Measurements from ENCODE around the gene COL6A2. TPM values are rescaled to one million over a fixed set of nuclear protein-coding genes. Genes with fewer than 3 reads are reported as not detected.

COL6A2 gene
- total RNA-seq, 1 donor from 2014 or later = 459 TPM

- Histone ChIP-seq H3K27me3 (ENCODE audit: control insufficient read depth in 3 of 3, insufficient read depth in 3 of 3, low read length in 3 of 3) (peaks cover 21 to 52% (median 39%) of the 10 kb centered on the region in 3 donors), H3K27ac (ENCODE audit: low read depth, low read length) (peak overlapping the region; percentile 79), H3K36me3 (ENCODE audit: control insufficient read depth in 3 of 3, insufficient read depth in 3 of 3, low read length in 3 of 3) (no peaks in the 10 kb centered on the region), H3K4me1 (ENCODE audit: control insufficient read depth in 3 of 3, insufficient read depth in 3 of 3, low read length in 3 of 3) (peaks cover 26 to 28% (median 26%) of the 10 kb centered on the region in 3 donors), H3K9me3 (ENCODE audit: control insufficient read depth in 3 of 3, low read length in 3 of 3) (peaks cover 0 to 4% (median 0%) of the 10 kb centered on the region in 3 donors), H3K4me3 (ENCODE audit: low read length in 3 of 3) (no peak overlapping the region), H3K9ac (ENCODE audit: low read depth in 1 of 3, low read length in 3 of 3) (peak overlapping the region in 1 of 3 donors; percentile 25)
These were observed 37.3 kb upstream of the COL6A2 start for GRCh38 chr21:46060596-46061061.

- Histone ChIP-seq H3K4me1 (ENCODE audit: control insufficient read depth in 3 of 3, insufficient read depth in 3 of 3, low read length in 3 of 3) (peaks cover 25 to 27% (median 26%) of the 10 kb centered on the region in 3 donors), H3K36me3 (ENCODE audit: control insufficient read depth in 3 of 3, insufficient read depth in 3 of 3, low read length in 3 of 3) (no peaks in the 10 kb centered on the region), H3K4me3 (ENCODE audit: low read length in 3 of 3) (no peak overlapping the region), H3K9me3 (ENCODE audit: control insufficient read depth in 3 of 3, low read length in 3 of 3) (peaks cover 0 to 4% (median 0%) of the 10 kb centered on the region in 3 donors), H3K27ac (ENCODE audit: low read depth, low read length) (peak overlapping the region; percentile 75), H3K9ac (ENCODE audit: low read depth in 1 of 3, low read length in 3 of 3) (no peak overlapping the region), H3K27me3 (ENCODE audit: control insufficient read depth in 3 of 3, insufficient read depth in 3 of 3, low read length in 3 of 3) (peaks cover 21 to 51% (median 41%) of the 10 kb centered on the region in 3 donors)
These were observed 36.8 kb upstream of the COL6A2 start for GRCh38 chr21:46061063-46061462.

GRCh38 chr21:46061518-46061917, 36.4 kb upstream of the COL6A2 start:
- peaks cover 29 to 31% (median 30%) of the 10 kb centered on the region in 3 donors for H3K4me1 ChIP-seq (ENCODE audit: control insufficient read depth in 3 of 3, insufficient read depth in 3 of 3, low read length in 3 of 3)
- peaks cover 25 to 55% (median 38%) of the 10 kb centered on the region in 3 donors for H3K27me3 ChIP-seq (ENCODE audit: control insufficient read depth in 3 of 3, insufficient read depth in 3 of 3, low read length in 3 of 3)
- no peaks in the 10 kb centered on the region for H3K36me3 ChIP-seq (ENCODE audit: control insufficient read depth in 3 of 3, insufficient read depth in 3 of 3, low read length in 3 of 3)
- no peak overlapping the region for H3K4me3 ChIP-seq (ENCODE audit: low read length in 3 of 3)
- peaks cover 0 to 4% (median 0%) of the 10 kb centered on the region in 3 donors for H3K9me3 ChIP-seq (ENCODE audit: control insufficient read depth in 3 of 3, low read length in 3 of 3)
- peak overlapping the region; percentile 75 for H3K27ac ChIP-seq (ENCODE audit: low read depth, low read length)
- H3K9ac ChIP-seq (ENCODE audit: low read depth in 1 of 3, low read length in 3 of 3) = no peak overlapping the region

- peak overlapping the region; percentile 75 for H3K27ac ChIP-seq (ENCODE audit: low read depth, low read length)
- peaks cover 0 to 4% (median 0%) of the 10 kb centered on the region in 3 donors for H3K9me3 ChIP-seq (ENCODE audit: control insufficient read depth in 3 of 3, low read length in 3 of 3)
- H3K4me3 ChIP-seq (ENCODE audit: low read length in 3 of 3) = no peak overlapping the region
- peaks cover 30 to 55% (median 36%) of the 10 kb centered on the region in 3 donors for H3K27me3 ChIP-seq (ENCODE audit: control insufficient read depth in 3 of 3, insufficient read depth in 3 of 3, low read length in 3 of 3)
- H3K4me1 ChIP-seq (ENCODE audit: control insufficient read depth in 3 of 3, insufficient read depth in 3 of 3, low read length in 3 of 3) = peaks cover 30 to 33% (median 31%) of the 10 kb centered on the region in 3 donors
- no peak overlapping the region for H3K9ac ChIP-seq (ENCODE audit: low read depth in 1 of 3, low read length in 3 of 3)
- H3K36me3 ChIP-seq (ENCODE audit: control insufficient read depth in 3 of 3, insufficient read depth in 3 of 3, low read length in 3 of 3) = no peaks in the 10 kb centered on the region
These were observed 36.0 kb upstream of the COL6A2 start for GRCh38 chr21:46061950-46062349.

GRCh38 chr21:46062471-46063211, 35.3 kb upstream of the COL6A2 start:
- no peak overlapping the region for H3K4me3 ChIP-seq (ENCODE audit: low read length in 3 of 3)
- H3K9me3 ChIP-seq (ENCODE audit: control insufficient read depth in 3 of 3, low read length in 3 of 3) = peaks cover 0 to 4% (median 0%) of the 10 kb centered on the region in 3 donors
- peaks cover 32 to 34% (median 34%) of the 10 kb centered on the region in 3 donors for H3K4me1 ChIP-seq (ENCODE audit: control insufficient read depth in 3 of 3, insufficient read depth in 3 of 3, low read length in 3 of 3)
- no peak overlapping the region for H3K9ac ChIP-seq (ENCODE audit: low read depth in 1 of 3, low read length in 3 of 3)
- peaks cover 35 to 57% (median 37%) of the 10 kb centered on the region in 3 donors for H3K27me3 ChIP-seq (ENCODE audit: control insufficient read depth in 3 of 3, insufficient read depth in 3 of 3, low read length in 3 of 3)
- no peaks in the 10 kb centered on the region for H3K36me3 ChIP-seq (ENCODE audit: control insufficient read depth in 3 of 3, insufficient read depth in 3 of 3, low read length in 3 of 3)
- H3K27ac ChIP-seq (ENCODE audit: low read depth, low read length) = peak overlapping the region; percentile 75

GRCh38 chr21:46063227-46063626, 34.7 kb upstream of the COL6A2 start:
- H3K27me3 ChIP-seq (ENCODE audit: control insufficient read depth in 3 of 3, insufficient read depth in 3 of 3, low read length in 3 of 3) = peaks cover 32 to 60% (median 38%) of the 10 kb centered on the region in 3 donors
- H3K36me3 ChIP-seq (ENCODE audit: control insufficient read depth in 3 of 3, insufficient read depth in 3 of 3, low read length in 3 of 3) = no peaks in the 10 kb centered on the region
- peak overlapping the region; percentile 75 for H3K27ac ChIP-seq (ENCODE audit: low read depth, low read length)
- peaks cover 0 to 4% (median 0%) of the 10 kb centered on the region in 3 donors for H3K9me3 ChIP-seq (ENCODE audit: control insufficient read depth in 3 of 3, low read length in 3 of 3)
- H3K9ac ChIP-seq (ENCODE audit: low read depth in 1 of 3, low read length in 3 of 3) = no peak overlapping the region
- peaks cover 35 to 38% (median 38%) of the 10 kb centered on the region in 3 donors for H3K4me1 ChIP-seq (ENCODE audit: control insufficient read depth in 3 of 3, insufficient read depth in 3 of 3, low read length in 3 of 3)
- H3K4me3 ChIP-seq (ENCODE audit: low read length in 3 of 3) = no peak overlapping the region

GRCh38 chr21:46063734-46064680, 33.9 kb upstream of the COL6A2 start:
- H3K4me1 ChIP-seq (ENCODE audit: control insufficient read depth in 3 of 3, insufficient read depth in 3 of 3, low read length in 3 of 3) = peaks cover 35 to 38% (median 38%) of the 10 kb centered on the region in 3 donors
- H3K27me3 ChIP-seq (ENCODE audit: control insufficient read depth in 3 of 3, insufficient read depth in 3 of 3, low read length in 3 of 3) = peaks cover 27 to 60% (median 38%) of the 10 kb centered on the region in 3 donors

GRCh38 chr21:46064870-46065214, 33.1 kb upstream of the COL6A2 start:
- H3K9ac ChIP-seq (ENCODE audit: low read depth in 1 of 3, low read length in 3 of 3) = peak overlapping the region in 1 of 3 donors; percentile 57
- H3K27me3 ChIP-seq (ENCODE audit: control insufficient read depth in 3 of 3, insufficient read depth in 3 of 3, low read length in 3 of 3) = peaks cover 27 to 60% (median 38%) of the 10 kb centered on the region in 3 donors
- no peaks in the 10 kb centered on the region for H3K36me3 ChIP-seq (ENCODE audit: control insufficient read depth in 3 of 3, insufficient read depth in 3 of 3, low read length in 3 of 3)
- peak overlapping the region; percentile 84 for H3K27ac ChIP-seq (ENCODE audit: low read depth, low read length)
- H3K4me3 ChIP-seq (ENCODE audit: low read length in 3 of 3) = peak overlapping the region in 1 of 3 donors; percentile 45
- peaks cover 34 to 38% (median 36%) of the 10 kb centered on the region in 3 donors for H3K4me1 ChIP-seq (ENCODE audit: control insufficient read depth in 3 of 3, insufficient read depth in 3 of 3, low read length in 3 of 3)
- H3K9me3 ChIP-seq (ENCODE audit: control insufficient read depth in 3 of 3, low read length in 3 of 3) = peaks cover 0 to 4% (median 0%) of the 10 kb centered on the region in 3 donors

More at GRCh38 chr21:46063734-46064680, 33.9 kb upstream of the COL6A2 start:
- H3K36me3 ChIP-seq (ENCODE audit: control insufficient read depth in 3 of 3, insufficient read depth in 3 of 3, low read length in 3 of 3) = no peaks in the 10 kb centered on the region
- H3K27ac ChIP-seq (ENCODE audit: low read depth, low read length) = peak overlapping the region; percentile 84
- no peak overlapping the region for H3K9ac ChIP-seq (ENCODE audit: low read depth in 1 of 3, low read length in 3 of 3)
- H3K9me3 ChIP-seq (ENCODE audit: control insufficient read depth in 3 of 3, low read length in 3 of 3) = peaks cover 0 to 4% (median 0%) of the 10 kb centered on the region in 3 donors
- H3K4me3 ChIP-seq (ENCODE audit: low read length in 3 of 3) = no peak overlapping the region

GRCh38 chr21:46065215-46065913, 32.5 kb upstream of the COL6A2 start:
- Histone ChIP-seq H3K9ac (ENCODE audit: low read depth in 1 of 3, low read length in 3 of 3) (peak overlapping the region; percentile 50 to 57 (median 57)), H3K4me1 (ENCODE audit: control insufficient read depth in 3 of 3, insufficient read depth in 3 of 3, low read length in 3 of 3) (peaks cover 29 to 37% (median 31%) of the 10 kb centered on the region in 3 donors), H3K4me3 (ENCODE audit: low read length in 3 of 3) (peak overlapping the region in 1 of 3 donors; percentile 45), H3K27ac (ENCODE audit: low read depth, low read length) (peak overlapping the region; percentile 84), H3K9me3 (ENCODE audit: control insufficient read depth in 3 of 3, low read length in 3 of 3) (peaks cover 0 to 4% (median 0%) of the 10 kb centered on the region in 3 donors), H3K36me3 (ENCODE audit: control insufficient read depth in 3 of 3, insufficient read depth in 3 of 3, low read length in 3 of 3) (no peaks in the 10 kb centered on the region), H3K27me3 (ENCODE audit: control insufficient read depth in 3 of 3, insufficient read depth in 3 of 3, low read length in 3 of 3) (peaks cover 27 to 60% (median 38%) of the 10 kb centered on the region in 3 donors)
